SK-N-MC (cell line): ENCODE measurements around the gene NRDE2.

Experiments
- DNase-seq: peaks from one replicate; pipeline ENCODE4 v3.0.0-alpha.2; 2011; ENCODE audit warnings: low read depth, low spot score
- H3K27ac ChIP-seq: fragments of 200-600 bp; sonication (generic); 2 replicates; pipeline ENCODE4 v1.5.1; 2016; ENCODE audit warnings: mixed run types
- H3K36me3 ChIP-seq: fragments of 200-600 bp; sonication (generic); 2 replicates; pipeline ENCODE4 v1.6.1; 2017; ENCODE audit warnings: antibody characterized with exemption, low read length, mixed read lengths; ENCODE audit not compliant: insufficient read depth
- H3K4me3 ChIP-seq: fragments of 200-600 bp; sonication (generic); 2 replicates; pipeline ENCODE4 v1.5.1; 2016
- H3K9ac ChIP-seq: fragments of 200-600 bp; sonication (generic); 2 replicates; pipeline ENCODE4 v1.8.0; 2017; ENCODE audit warnings: mixed run types, mixed read lengths; ENCODE audit not compliant: insufficient read length
- H3K9me3 ChIP-seq: fragments of 200-600 bp; sonication (generic); 2 replicates; pipeline ENCODE4 v1.6.1; 2017; ENCODE audit warnings: low read depth, mild to moderate bottlenecking, antibody characterized with exemption, low read length, moderate library complexity, mixed read lengths
- EZH2 ChIP-seq: fragments of 200-600 bp; sonication (generic); IDR thresholded peaks from one replicate; pipeline ENCODE4 v1.6.1; 2017; ENCODE audit warnings: antibody characterized with exemption
- FOXP2 ChIP-seq: optimal IDR thresholded peaks from 2 replicates; pipeline ENCODE3; 2011; ENCODE audit warnings: mild to moderate bottlenecking, moderate library complexity; ENCODE audit not compliant: insufficient read depth; ENCODE audit errors: extremely low read length, control extremely low read depth
- POLR2AphosphoS5 ChIP-seq: IDR thresholded peaks from 2 replicates; pipeline ENCODE4 v1.6.1; 2012; ENCODE audit warnings: mild to moderate bottlenecking, low read depth, low read length, borderline replicate concordance

NRDE2 gene

DNA sequence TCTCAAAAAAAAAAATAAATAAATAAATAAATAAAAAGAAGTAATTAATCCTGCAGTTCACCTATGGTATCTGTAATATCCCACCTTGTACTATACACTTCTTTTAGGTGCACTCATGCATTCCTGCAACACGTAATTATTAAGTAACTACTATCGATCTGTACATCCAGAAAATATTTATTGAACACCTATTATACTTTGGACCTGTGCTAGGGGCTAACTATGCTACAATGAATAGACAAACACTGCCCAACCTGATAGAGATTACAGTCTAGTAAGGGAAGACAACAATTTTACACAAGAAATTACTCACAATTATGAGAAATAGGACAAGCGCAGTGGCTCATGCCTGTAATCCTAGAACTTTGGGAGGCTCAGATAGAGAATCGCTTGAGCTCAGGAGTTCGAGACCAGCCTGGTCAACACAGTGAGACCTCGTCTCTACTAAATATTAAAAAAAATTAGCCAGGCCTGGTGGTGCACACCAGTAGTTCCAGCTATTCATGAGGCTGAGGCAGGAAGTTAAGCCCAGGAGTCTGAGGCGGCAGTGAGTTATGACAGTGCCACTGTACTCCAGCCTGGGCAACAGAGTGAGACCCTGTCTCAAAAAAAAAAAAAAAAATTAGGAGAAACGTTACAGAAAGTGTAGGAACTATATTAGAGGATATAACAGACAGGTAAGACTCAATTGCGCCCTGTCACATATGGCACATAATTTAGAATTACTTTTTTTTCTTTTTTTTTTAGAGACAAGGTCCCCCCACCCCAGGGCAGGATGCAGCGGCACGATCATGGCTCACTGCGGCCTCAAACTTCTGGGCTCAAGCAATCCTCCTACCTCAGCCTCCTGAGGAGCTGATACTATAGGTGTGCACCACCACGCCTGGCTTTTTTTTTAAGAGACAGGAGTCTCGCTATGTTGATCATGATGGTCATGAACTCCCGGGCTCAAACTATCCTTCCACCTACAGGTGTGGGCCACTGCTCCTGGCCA lies 1.2 kb downstream of the NRDE2 start:
- no peak for TF ChIP-seq FOXP2
- TF ChIP-seq POLR2AphosphoS5, result no peak
- TF ChIP-seq EZH2, result no peak
- no peak overlapping the region for H3K27ac ChIP-seq
- H3K9ac ChIP-seq, result peak overlapping the region; percentile 93
- no peaks in the 10 kb centered on the region for H3K9me3 ChIP-seq
- peak overlapping the region; percentile 100 for H3K4me3 ChIP-seq
- DNase-seq, result no peak
- H3K36me3 ChIP-seq, result no peaks in the 10 kb centered on the region; the same call in 1 of the 2 replicates

GRCh38 chr14:90321891-90322290 lies 9.8 kb downstream of the NRDE2 start:
- Histone ChIP-seq H3K9me3 (no peaks in the 10 kb centered on the region; the same call in 1 of the 2 replicates), H3K27ac (no peak overlapping the region), H3K36me3 (peaks cover 23% of the 10 kb centered on the region; the same call in 1 of the 2 replicates), H3K4me3 (no peak overlapping the region), H3K9ac (no peak overlapping the region)
- DNase-seq, result no peak
- TF ChIP-seq POLR2AphosphoS5 (no peak), EZH2 (no peak), FOXP2 (no peak)

DNA sequence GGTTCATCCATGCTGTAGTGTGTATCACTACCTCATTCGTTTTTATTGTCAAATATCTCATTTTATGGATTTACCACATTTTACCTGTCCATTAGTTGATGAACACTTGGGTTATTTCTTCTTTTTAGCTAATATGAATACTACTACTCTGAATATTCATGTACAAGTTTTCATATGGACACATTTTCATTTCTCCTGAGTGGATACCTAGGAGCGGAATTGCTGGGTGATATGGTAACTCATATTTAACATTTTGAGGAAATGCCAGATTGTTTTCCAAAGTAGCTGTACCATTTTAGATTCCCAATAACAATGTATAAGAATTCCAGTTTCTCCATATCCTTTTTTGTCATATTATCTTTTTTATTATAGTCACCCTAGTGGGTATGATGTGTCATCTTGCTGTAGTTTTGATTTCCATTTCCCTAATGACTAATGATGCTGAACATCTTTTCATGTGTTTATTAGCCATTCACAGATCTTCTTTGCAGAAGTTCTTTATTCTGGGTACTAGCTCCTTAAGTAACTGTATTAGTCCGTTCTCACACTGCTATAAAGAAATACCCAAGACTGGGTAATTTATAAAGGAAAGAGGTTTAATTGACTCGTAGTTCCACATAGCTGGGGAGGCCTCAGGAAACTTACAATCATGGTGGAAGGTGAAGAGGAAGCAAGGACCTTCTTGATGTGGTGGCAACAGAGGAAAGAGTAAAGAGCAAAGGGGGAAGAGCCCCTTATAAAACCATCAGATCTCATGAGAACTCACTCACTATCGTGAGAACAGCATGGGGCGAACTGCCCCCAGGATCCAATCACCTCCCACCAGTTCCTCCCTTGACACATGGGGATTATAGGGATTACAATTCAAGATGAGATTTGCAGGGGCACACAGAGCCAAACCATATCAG lies 11.9 kb downstream of the NRDE2 start:
- H3K27ac ChIP-seq, result no peak overlapping the region
- no peak for DNase-seq

DNA sequence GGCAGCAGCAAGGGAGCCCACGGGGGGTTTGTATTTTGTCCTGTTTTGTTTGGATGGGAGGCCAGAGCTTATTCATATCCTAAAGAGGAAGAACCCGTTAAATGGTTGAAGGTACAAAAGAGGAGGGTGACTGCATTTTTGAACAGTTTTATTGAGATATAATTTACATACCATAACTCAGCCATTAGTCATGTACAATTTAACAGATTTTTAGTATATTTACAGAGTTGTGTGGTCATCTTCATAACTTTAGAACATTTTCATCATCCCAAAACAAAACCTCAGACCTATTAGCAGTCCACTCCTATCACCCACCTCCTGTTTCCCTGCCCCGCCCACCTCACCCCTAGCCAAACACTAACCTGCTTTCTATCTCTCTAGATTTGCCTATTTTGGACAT lies 12.6 kb downstream of the NRDE2 start:
- peaks cover 33% of the 10 kb centered on the region for H3K36me3 ChIP-seq
- H3K9me3 ChIP-seq, result no peaks in the 10 kb centered on the region; the same call in 1 of the 2 replicates
- no peak for DNase-seq

More for the DNA sequence above, 11.9 kb downstream of the NRDE2 start:
- no peak overlapping the region for H3K9ac ChIP-seq
- H3K36me3 ChIP-seq, result peaks cover 33% of the 10 kb centered on the region
- H3K4me3 ChIP-seq, result no peak overlapping the region
- no peak for TF ChIP-seq EZH2
- no peak for TF ChIP-seq FOXP2
- H3K9me3 ChIP-seq, result no peaks in the 10 kb centered on the region; the same call in 1 of the 2 replicates

DNA sequence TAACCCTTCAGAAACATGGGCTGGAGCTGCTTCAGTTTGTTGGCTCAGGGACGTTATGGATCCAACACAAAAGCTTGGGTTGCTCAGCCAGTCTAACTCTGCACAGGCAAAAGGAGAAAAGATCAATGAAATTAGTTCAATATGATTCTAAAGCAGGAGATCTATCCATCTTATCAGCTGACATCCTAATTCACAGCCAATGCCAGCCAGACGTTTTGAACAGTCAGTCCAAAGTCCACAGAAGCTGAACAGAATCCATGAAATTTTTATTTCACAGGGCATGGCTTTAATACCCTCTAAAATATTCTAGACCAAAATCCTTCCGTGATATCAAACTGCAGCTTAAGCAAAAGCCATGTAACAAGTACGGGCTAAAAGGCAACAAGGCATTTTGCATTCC lies 13.7 kb downstream of the NRDE2 start:
- Histone ChIP-seq H3K36me3 (peaks cover 41% of the 10 kb centered on the region), H3K9ac (no peak overlapping the region), H3K9me3 (no peaks in the 10 kb centered on the region; the same call in 1 of the 2 replicates), H3K27ac (no peak overlapping the region), H3K4me3 (no peak overlapping the region)
- TF ChIP-seq FOXP2 (no peak), EZH2 (no peak), POLR2AphosphoS5 (no peak)
- DNase-seq, result no peak

More for the DNA sequence above, 12.6 kb downstream of the NRDE2 start:
- Histone ChIP-seq H3K27ac (no peak overlapping the region), H3K9ac (no peak overlapping the region), H3K4me3 (no peak overlapping the region)
- TF ChIP-seq FOXP2, result no peak
- TF ChIP-seq POLR2AphosphoS5, result no peak
- no peak for TF ChIP-seq EZH2

DNA sequence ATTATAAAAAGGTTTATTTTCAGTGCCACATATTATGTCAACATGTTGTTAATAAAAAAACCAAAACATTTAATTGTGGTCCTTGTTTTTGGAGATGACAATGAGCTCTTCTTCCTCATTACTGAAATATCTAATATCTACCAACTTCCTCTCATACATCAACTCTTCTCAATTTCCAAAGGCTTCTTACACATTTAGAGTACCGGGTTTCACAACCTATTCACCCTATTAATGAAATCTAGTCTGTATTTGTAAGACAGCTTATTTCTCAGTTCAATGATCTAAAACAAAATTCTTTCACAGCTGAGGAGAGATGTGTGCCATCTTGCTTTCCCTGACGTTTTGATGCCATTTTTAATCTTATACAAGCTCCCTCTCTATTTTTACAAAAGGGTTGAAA lies 14.5 kb downstream of the NRDE2 start:
- no peak overlapping the region for H3K9ac ChIP-seq
- H3K4me3 ChIP-seq, result no peak overlapping the region
- peaks cover 43% of the 10 kb centered on the region for H3K36me3 ChIP-seq
- H3K27ac ChIP-seq, result no peak overlapping the region
- DNase-seq, result no peak
- H3K9me3 ChIP-seq, result no peaks in the 10 kb centered on the region; the same call in 1 of the 2 replicates
- TF ChIP-seq EZH2 (no peak), POLR2AphosphoS5 (no peak), FOXP2 (no peak)

DNA sequence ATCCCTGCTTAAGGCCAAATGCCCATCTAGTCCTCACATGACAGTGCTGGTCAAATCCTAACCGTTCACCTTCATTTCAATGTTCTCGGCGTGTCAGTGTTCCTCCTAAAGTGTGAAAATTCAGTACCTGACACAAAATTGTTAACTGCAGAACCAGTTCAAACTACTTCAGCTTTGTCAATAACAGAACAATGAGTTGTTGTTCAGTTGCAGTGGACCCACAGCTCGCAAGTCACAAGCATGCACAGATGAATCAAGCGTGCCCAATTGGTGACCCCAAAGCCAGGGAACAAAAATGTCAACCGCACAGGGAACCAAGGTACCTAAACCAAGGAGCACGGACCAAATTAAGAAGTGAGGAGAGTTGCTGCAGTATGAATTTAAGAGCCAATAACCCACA lies 23.2 kb downstream of the NRDE2 start:
- no peak for DNase-seq
- Histone ChIP-seq H3K9ac (no peak overlapping the region), H3K27ac (no peak overlapping the region), H3K36me3 (peaks cover 68% of the 10 kb centered on the region), H3K4me3 (no peak overlapping the region), H3K9me3 (no peaks in the 10 kb centered on the region)
- TF ChIP-seq POLR2AphosphoS5 (no peak), EZH2 (no peak), FOXP2 (no peak)

GRCh38 chr14:90305176-90305601 lies 26.6 kb downstream of the NRDE2 start:
- DNase-seq, result no peak
- Histone ChIP-seq H3K9me3 (no peaks in the 10 kb centered on the region), H3K9ac (peak overlapping the region; percentile 13), H3K27ac (no peak overlapping the region), H3K4me3 (no peak overlapping the region), H3K36me3 (peaks cover 50% of the 10 kb centered on the region)
- TF ChIP-seq EZH2 (no peak), POLR2AphosphoS5 (no peak), FOXP2 (no peak)
